NCI-H128 (cell line): Measurements from ENCODE around the gene TRIAP1.

Experiments
- DNase-seq: peaks from one replicate; lab custom pipeline; 2025; ENCODE audit not compliant: unreplicated experiment; lab: John Stamatoyannopoulos, UW

TRIAP1 gene

GRCh38 chr12:120432772-120433525 is 13.2 kb downstream of the TRIAP1 start:
- no peak for DNase-seq

- no peak for DNase-seq
Observed at GRCh38 chr12:120429368-120429767, 16.8 kb downstream of the TRIAP1 start.

- DNase-seq, result no peak
Observed at GRCh38 chr12:120428597-120429229, 17.5 kb downstream of the TRIAP1 start.

GRCh38 chr12:120425797-120426196 is 20.4 kb downstream of the TRIAP1 start:
- no peak for DNase-seq

GRCh38 chr12:120422892-120423456 is 23.2 kb downstream of the TRIAP1 start:
- no peak for DNase-seq

- DNase-seq, result no peak
Observed at GRCh38 chr12:120421701-120422100, 24.5 kb downstream of the TRIAP1 start.

GRCh38 chr12:120417917-120418580 is 28.1 kb downstream of the TRIAP1 start:
- no peak for DNase-seq

GRCh38 chr12:120416490-120417216 is 29.5 kb downstream of the TRIAP1 start:
- no peak for DNase-seq

- DNase-seq, result no peak
Observed at GRCh38 chr12:120413901-120414695, 32.1 kb downstream of the TRIAP1 start.

- DNase-seq, result no peak
Observed at GRCh38 chr12:120412421-120412820, 33.8 kb downstream of the TRIAP1 start.

- no peak for DNase-seq
Observed at GRCh38 chr12:120408771-120409170, 37.4 kb downstream of the TRIAP1 start.

- DNase-seq, result no peak
Observed at GRCh38 chr12:120406553-120406952, 39.6 kb downstream of the TRIAP1 start.

- no peak for DNase-seq
Observed at GRCh38 chr12:120406069-120406468, 40.1 kb downstream of the TRIAP1 start.

GRCh38 chr12:120404271-120404670 is 41.9 kb downstream of the TRIAP1 start:
- DNase-seq, result no peak

GRCh38 chr12:120403869-120404268 is 42.3 kb downstream of the TRIAP1 start:
- DNase-seq, result no peak

- DNase-seq, result no peak
Observed at GRCh38 chr12:120402217-120402616, 44.0 kb downstream of the TRIAP1 start.

GRCh38 chr12:120399531-120399930 is 46.7 kb downstream of the TRIAP1 start:
- no peak for DNase-seq

GRCh38 chr12:120397824-120398540 is 48.2 kb downstream of the TRIAP1 start:
- no peak for DNase-seq

GRCh38 chr12:120394483-120395367 is 51.5 kb downstream of the TRIAP1 start:
- peak; percentile 22 for DNase-seq
